ENCODE results near the gene FBLN1. TPM values are rescaled to one million over a fixed set of nuclear protein-coding genes. Genes with fewer than 3 reads are reported as not detected.

FBLN1 gene
- total and polyA plus RNA-seq, 9 of the 15 experiments (the other 6 are each of a cell fraction or from before 2014, with no cell fraction given), result 0.66 TPM; not detected in 8

DNA sequence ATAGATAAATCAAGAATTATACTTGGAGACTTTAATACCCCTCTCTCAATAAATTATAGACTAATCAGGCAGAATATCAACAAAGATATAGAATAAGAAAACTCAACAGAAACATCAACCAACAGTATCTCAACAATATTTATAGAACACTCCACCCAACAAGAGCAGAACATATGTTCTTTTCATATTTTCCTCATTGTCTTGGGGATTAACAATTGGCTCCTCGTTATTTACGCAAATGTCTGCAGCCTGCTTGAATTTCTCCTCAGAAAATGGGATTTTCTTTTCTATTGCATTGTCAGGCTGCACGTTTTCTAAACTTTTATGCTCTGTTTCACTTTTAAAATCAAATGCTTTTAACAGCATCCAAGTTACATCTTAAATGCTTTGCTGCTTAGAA is 37.0 kb upstream of the FBLN1 start:
- Histone ChIP-seq H3K27me3 (ENCODE audit: control insufficient read depth in 2 of 2, insufficient read depth in 2 of 2, low read length in 2 of 2) (peaks cover 0 to under 1% of the 10 kb centered on the region in 2 experiments; a peak in 1 of 5 replicates), H3K9me3 (replicated peaks; ENCODE audit: control insufficient read depth, insufficient read depth, low read depth, low read length) (no peaks in the 10 kb centered on the region), H3K4me3 (no peak overlapping the region), H3K79me2 (ENCODE audit: control insufficient read depth, insufficient read depth, low read length) (no peaks in the 10 kb centered on the region), H3K27ac (ENCODE audit: extremely low read depth, low read depth, low read length) (no peak overlapping the region), H3K4me2 (ENCODE audit: insufficient read depth, low read length) (no peak overlapping the region), H3K4me1 (replicated peaks in 1 of 2; ENCODE audit: control insufficient read depth in 2 of 2, insufficient read depth in 2 of 2, low read length in 2 of 2) (no peaks in the 10 kb centered on the region), H4K20me1 (replicated peaks; ENCODE audit: control insufficient read depth, insufficient read depth, low read length) (no peaks in the 10 kb centered on the region), H3K9me1 (ENCODE audit: control insufficient read depth, insufficient read depth, low read length) (no peaks in the 10 kb centered on the region), H3K36me3 (ENCODE audit: control insufficient read depth, insufficient read depth, low read length) (no peaks in the 10 kb centered on the region), H2AFZ (ENCODE audit: low read depth, low read length) (no peak overlapping the region), H3K9ac (ENCODE audit: insufficient read depth in 1 of 2, low read depth in 2 of 2, low read length in 2 of 2) (no peak overlapping the region)
- in situ Hi-C loops (cut with MboI), result no loop called here
- BruUV-seq (replicated peaks), result no TSS peak
- POLR2A ChIA-PET, result no interaction called here
- DNase-seq (ENCODE audit: extremely low read depth in 1 of 4, low spot score in 3 of 4) (no peak), ATAC-seq (no peak), FAIRE-seq (no peak)
- 0% methylated on average over 3 of the region's 3 CpGs for WGBS (ENCODE audit: insufficient coverage, low coverage, missing lambda C conversion rate)
- intact Hi-C loops (cut with micrococcal nuclease), result no loop called here
- CTCF ChIA-PET (ENCODE audit: low intra/inter-chr PET ratio), result no interaction called here
- TF ChIP-seq DPF2 (IDR thresholded peaks at IDR 0.05), result no peak
- TF ChIP-seq ZNF239 (CRISPR knock-in tag; IDR thresholded peaks at IDR 0.05), result no peak
- no peak for TF ChIP-seq MYBL2 (IDR thresholded peaks at IDR 0.05; ENCODE audit: low read depth)
- TF ChIP-seq MYBL2 (CRISPR knock-in tag; IDR thresholded peaks at IDR 0.05; ENCODE audit: borderline replicate concordance), result no peak
- no peak for TF ChIP-seq GABPB2 (CRISPR knock-in tag; conservative IDR thresholded peaks at IDR 0.05)
- no peak for TF ChIP-seq HLTF (IDR thresholded peaks at IDR 0.05)
- TF ChIP-seq ZNF384 (IDR thresholded peaks at IDR 0.05; ENCODE audit: low read depth, low read length), result no peak
- TF ChIP-seq NFIX (CRISPR knock-in tag; IDR thresholded peaks at IDR 0.05; ENCODE audit: low read depth), result no peak
- TF ChIP-seq CEBPG (CRISPR knock-in tag; IDR thresholded peaks at IDR 0.05), result no peak
- no peak for TF ChIP-seq CEBPG (tag; conservative IDR thresholded peaks at IDR 0.05 in 1 of 2, IDR thresholded peaks at IDR 0.05 in 1 of 2)
- TF ChIP-seq, protein P1, sequence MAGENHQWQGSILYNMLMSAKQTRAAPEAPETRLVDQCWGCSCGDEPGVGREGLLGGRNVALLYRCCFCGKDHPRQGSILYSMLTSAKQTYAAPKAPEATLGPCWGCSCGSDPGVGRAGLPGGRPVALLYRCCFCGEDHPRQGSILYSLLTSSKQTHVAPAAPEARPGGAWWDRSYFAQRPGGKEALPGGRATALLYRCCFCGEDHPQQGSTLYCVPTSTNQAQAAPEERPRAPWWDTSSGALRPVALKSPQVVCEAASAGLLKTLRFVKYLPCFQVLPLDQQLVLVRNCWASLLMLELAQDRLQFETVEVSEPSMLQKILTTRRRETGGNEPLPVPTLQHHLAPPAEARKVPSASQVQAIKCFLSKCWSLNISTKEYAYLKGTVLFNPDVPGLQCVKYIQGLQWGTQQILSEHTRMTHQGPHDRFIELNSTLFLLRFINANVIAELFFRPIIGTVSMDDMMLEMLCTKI (IDR thresholded peaks at IDR 0.05; ENCODE audit: partially characterized antibody), result no peak
- TF ChIP-seq POLR3A (IDR thresholded peaks at IDR 0.05; ENCODE audit: borderline replicate concordance, extremely low read depth, insufficient read depth, insufficient read length), result no peak
- no peak for TF ChIP-seq CUX1 (CRISPR knock-in tag; IDR thresholded peaks at IDR 0.05)
- TF ChIP-seq KLF13 (tag; IDR thresholded peaks at IDR 0.05; ENCODE audit: borderline replicate concordance, low read depth), result no peak
- TF ChIP-seq NFXL1 (CRISPR knock-in tag; IDR thresholded peaks at IDR 0.05), result no peak
- TF ChIP-seq HNRNPK (IDR thresholded peaks at IDR 0.05; ENCODE audit: low read depth, low read length, poor library complexity, severe bottlenecking), result no peak
- no peak for TF ChIP-seq POLR2AphosphoS5 (IDR thresholded peaks at IDR 0.05; ENCODE audit: control insufficient read depth, insufficient read depth, low read depth, low read length)

Data from K562 (cell line).